ENCODE data around the gene TTC7B.

TTC7B gene

GRCh38 chr14:90774316-90774715 is 41.9 kb downstream of the TTC7B start:
- no peak overlapping the region for H3K27ac ChIP-seq
- POLR2A ChIA-PET (ENCODE audit: low non-redundant PET): no interaction called here
- TF ChIP-seq, protein P1, sequence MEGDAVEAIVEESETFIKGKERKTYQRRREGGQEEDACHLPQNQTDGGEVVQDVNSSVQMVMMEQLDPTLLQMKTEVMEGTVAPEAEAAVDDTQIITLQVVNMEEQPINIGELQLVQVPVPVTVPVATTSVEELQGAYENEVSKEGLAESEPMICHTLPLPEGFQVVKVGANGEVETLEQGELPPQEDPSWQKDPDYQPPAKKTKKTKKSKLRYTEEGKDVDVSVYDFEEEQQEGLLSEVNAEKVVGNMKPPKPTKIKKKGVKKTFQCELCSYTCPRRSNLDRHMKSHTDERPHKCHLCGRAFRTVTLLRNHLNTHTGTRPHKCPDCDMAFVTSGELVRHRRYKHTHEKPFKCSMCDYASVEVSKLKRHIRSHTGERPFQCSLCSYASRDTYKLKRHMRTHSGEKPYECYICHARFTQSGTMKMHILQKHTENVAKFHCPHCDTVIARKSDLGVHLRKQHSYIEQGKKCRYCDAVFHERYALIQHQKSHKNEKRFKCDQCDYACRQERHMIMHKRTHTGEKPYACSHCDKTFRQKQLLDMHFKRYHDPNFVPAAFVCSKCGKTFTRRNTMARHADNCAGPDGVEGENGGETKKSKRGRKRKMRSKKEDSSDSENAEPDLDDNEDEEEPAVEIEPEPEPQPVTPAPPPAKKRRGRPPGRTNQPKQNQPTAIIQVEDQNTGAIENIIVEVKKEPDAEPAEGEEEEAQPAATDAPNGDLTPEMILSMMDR (conservative IDR thresholded peaks at IDR 0.05; ENCODE audit: low read depth): no peak
- DNase-seq (ENCODE audit: low spot score): no peak
- CTCF ChIA-PET: interaction anchor here (1.4 kb wide), 1 partner anchor 16 kb away, joined by 3 read pairs; no protein-coding TSS in a partner anchor

DNA sequence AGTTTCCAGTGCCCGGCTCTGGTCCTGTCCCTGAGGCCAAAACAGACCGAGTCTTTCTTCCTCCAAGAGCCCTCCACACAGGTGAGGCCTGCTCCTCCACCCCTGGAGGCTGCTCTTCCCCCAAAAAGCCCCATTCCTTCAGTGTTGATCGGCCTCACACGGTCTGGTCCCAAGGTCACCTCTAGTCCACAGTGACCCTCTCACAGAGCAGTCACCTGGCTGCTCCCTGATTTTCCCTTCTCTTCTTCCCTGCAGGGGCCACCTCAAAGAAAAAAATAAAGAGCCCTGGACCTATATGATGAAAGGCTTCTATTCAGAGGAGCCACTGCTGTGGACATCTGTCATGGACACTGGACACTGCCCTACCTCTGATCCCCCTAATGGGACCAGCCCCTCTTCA is 42.5 kb downstream of the TTC7B start:
- ChIA-PET POLR2A (ENCODE audit: low non-redundant PET) (no interaction called here), CTCF (interaction anchor here (1.4 kb wide), 1 partner anchor 15 kb away, joined by 3 read pairs; no protein-coding TSS in a partner anchor)
- H3K27ac ChIP-seq: no peak overlapping the region
- TF ChIP-seq, protein P1 (conservative IDR thresholded peaks at IDR 0.05; ENCODE audit: low read depth): no peak
- no peak for DNase-seq (ENCODE audit: low spot score)

- POLR2A ChIA-PET (ENCODE audit: low non-redundant PET): no interaction called here
- CTCF ChIA-PET: interaction anchor here (1.4 kb wide), 1 partner anchor 15 kb away, joined by 3 read pairs; no protein-coding TSS in a partner anchor
Measured at GRCh38 chr14:90773196-90773486, 43.1 kb downstream of the TTC7B start.

GRCh38 chr14:90767899-90768298 is 48.3 kb downstream of the TTC7B start:
- TF ChIP-seq, protein P1 (conservative IDR thresholded peaks at IDR 0.05; ENCODE audit: low read depth): no peak
- ChIA-PET POLR2A (ENCODE audit: low non-redundant PET) (no interaction called here), CTCF (interaction anchor here (0.6 kb wide), 1 partner anchor 135 kb away, joined by 4 read pairs; no protein-coding TSS in a partner anchor)
- no peak overlapping the region for H3K27ac ChIP-seq
- DNase-seq (ENCODE audit: low spot score): no peak

More at GRCh38 chr14:90773196-90773486, 43.1 kb downstream of the TTC7B start:
- no peak overlapping the region for H3K27ac ChIP-seq
- TF ChIP-seq, protein P1 (conservative IDR thresholded peaks at IDR 0.05; ENCODE audit: low read depth): no peak
- DNase-seq (ENCODE audit: low spot score): no peak

GRCh38 chr14:90760591-90761316 is 55.5 kb downstream of the TTC7B start:
- CTCF ChIA-PET: interaction anchor here (0.6 to 1.3 kb wide), 5 partner anchors 54 to 982 kb away, joined by 3 to 4 read pairs (median 3); partner anchors contain the start of gene TTC7B
- H3K27ac ChIP-seq: no peak overlapping the region
- POLR2A ChIA-PET (ENCODE audit: low non-redundant PET): no interaction called here
- DNase-seq (ENCODE audit: low spot score): no peak
- TF ChIP-seq, protein P1 (conservative IDR thresholded peaks at IDR 0.05; ENCODE audit: low read depth): peak; percentile 41

DNA sequence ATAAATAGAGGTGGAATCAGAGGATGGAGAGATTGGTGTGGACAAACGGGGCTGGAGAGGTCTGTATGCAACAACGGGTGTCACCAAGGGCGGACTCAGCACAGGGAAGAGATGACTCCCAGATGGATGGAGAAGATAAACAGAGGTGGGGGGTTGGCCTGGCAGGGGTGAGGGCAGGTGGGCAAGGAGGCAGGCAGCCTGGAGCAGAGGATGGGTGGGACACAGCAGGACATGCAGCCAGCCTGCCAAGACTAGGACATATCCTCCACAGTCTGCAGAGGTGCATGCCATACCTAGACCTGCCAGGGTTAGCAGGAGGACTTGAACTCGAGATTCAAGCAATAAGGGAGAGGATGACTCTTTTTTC is 56.2 kb downstream of the TTC7B start:
- POLR2A ChIA-PET (ENCODE audit: low non-redundant PET): no interaction called here
- TF ChIP-seq, protein P1 (conservative IDR thresholded peaks at IDR 0.05; ENCODE audit: low read depth): no peak
- CTCF ChIA-PET: interaction anchor here (0.5 to 1.3 kb wide), 5 partner anchors 32 to 360 kb away, joined by 3 to 8 read pairs (median 4); partner anchors contain the start of gene TTC7B
- DNase-seq (ENCODE audit: low spot score): no peak
- peak overlapping the region; percentile 14; the same call in 1 of the 2 replicates for H3K27ac ChIP-seq

Measured in RWPE1 (cell line).